GM12864 (cell line): ENCODE measurements around the gene FES.

ENCODE experiments used
- DNase-seq: peaks from one replicate; pipeline ENCODE4 v3.0.0-alpha.2; 2011; ENCODE audit warnings: low read depth
- H3K4me3 ChIP-seq: 2 replicates; pipeline ENCODE4 v1.5.1; 2011; ENCODE audit warnings: mild to moderate bottlenecking, low read depth, low read length, control low read depth
- CTCF ChIP-seq: IDR thresholded peaks from 2 replicates; pipeline ENCODE4 v1.5.1; 2011; ENCODE audit warnings: low read depth, mild to moderate bottlenecking, moderate library complexity, low read length, control low read depth, inconsistent platforms; ENCODE audit errors: missing control alignments

Gene FES

GRCh38 chr15:90885432-90886290 lies 1.4 kb downstream of the FES start:
- TF ChIP-seq CTCF = peak; percentile 97
- DNase-seq = peak; percentile 19
- H3K4me3 ChIP-seq = no peak overlapping the region

- no peak for DNase-seq
- H3K4me3 ChIP-seq = no peak overlapping the region
- no peak for TF ChIP-seq CTCF
Measured at GRCh38 chr15:90886291-90886614, 1.9 kb downstream of the FES start.

DNA sequence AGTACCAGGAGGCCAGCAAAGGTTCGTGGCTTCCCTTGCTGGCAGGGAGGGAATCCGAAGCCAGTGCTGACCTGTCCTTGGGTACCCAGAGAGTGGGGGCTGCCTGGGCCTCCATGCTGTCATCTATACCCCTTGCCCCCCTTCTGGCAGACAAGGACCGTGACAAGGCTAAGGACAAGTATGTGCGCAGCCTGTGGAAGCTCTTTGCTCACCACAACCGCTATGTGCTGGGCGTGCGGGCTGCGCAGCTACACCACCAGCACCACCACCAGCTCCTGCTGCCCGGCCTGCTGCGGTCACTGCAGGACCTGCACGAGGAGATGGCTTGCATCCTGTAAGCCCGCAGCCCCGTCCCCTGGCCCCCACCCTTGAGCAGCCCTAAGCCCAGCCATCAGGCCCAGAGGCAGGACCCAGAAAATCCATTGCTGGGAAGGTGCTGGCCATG lies 2.8 kb downstream of the FES start:
- no peak for TF ChIP-seq CTCF
- H3K4me3 ChIP-seq = no peak overlapping the region
- DNase-seq = no peak

DNA sequence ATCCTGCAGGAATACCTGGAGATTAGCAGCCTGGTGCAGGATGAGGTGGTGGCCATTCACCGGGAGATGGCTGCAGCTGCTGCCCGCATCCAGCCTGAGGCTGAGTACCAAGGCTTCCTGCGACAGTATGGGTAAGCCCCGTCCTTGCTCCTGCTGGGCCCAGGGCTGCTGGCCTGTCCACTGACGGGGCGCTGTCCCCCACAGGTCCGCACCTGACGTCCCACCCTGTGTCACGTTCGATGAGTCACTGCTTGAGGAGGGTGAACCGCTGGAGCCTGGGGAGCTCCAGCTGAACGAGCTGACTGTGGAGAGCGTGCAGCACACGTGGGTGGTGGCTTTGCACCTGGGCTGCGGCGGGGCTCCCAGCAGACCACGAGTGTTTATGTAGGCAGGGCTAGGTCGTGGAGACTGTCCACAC lies 5.0 kb downstream of the FES start:
- no peak for TF ChIP-seq CTCF
- no peak overlapping the region for H3K4me3 ChIP-seq
- DNase-seq = no peak

GRCh38 chr15:90889736-90890456 lies 5.6 kb downstream of the FES start:
- H3K4me3 ChIP-seq = no peak overlapping the region
- TF ChIP-seq CTCF = no peak
- DNase-seq = no peak

DNA sequence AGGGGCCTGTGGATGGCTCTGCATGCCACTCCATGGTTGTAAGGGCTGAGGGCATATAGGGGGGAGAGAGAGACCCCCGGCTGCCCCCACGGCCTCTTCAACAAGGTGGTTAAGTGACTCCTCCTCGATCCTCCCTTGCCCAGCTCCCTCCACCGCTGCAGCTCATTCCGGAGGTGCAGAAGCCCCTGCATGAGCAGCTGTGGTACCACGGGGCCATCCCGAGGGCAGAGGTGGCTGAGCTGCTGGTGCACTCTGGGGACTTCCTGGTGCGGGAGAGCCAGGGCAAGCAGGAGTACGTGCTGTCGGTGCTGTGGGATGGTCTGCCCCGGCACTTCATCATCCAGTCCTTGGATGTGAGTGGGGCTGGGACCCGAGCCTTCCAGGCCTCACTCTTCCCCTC lies 6.5 kb downstream of the FES start:
- TF ChIP-seq CTCF = no peak
- H3K4me3 ChIP-seq = no peak overlapping the region
- no peak for DNase-seq
